GM12872 (cell line): ENCODE measurements around the gene PPIL1.

Source experiments
- TF ChIP-seq, protein P1 (sequence below): IDR thresholded peaks from 3 replicates; pipeline ENCODE4 v1.5.1; 2011; ENCODE audit warnings: low read depth, mild to moderate bottlenecking, low read length, moderate library complexity; ENCODE audit not compliant: insufficient read depth

Gene PPIL1

DNA sequence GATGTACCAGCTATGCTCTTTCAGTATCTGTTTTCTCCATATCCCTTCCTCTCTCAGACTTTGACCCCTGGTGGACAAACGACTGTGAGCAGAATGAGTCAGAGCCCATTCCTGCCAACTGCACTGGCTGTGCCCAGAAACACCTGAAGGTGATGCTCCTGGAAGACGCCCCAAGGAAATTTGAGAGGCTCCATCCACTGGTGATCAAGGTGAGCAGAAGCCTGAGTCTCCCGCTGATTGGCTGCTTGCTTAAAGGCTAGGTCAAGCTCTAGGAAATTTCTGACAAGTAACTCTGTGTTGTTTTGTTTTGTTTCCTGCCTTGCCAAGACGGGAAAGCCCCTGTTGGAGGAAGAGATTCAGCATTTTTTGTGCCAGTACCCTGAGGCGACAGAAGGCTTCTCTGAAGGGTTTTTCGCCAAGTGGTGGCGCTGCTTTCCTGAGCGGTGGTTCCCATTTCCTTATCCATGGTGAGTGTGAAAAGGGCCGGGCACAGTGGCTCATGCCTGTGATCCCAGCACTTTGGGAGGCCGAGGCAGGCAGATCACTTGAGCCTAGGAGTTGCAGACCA is 39.7 kb upstream of the PPIL1 start:
- TF ChIP-seq, protein P1, sequence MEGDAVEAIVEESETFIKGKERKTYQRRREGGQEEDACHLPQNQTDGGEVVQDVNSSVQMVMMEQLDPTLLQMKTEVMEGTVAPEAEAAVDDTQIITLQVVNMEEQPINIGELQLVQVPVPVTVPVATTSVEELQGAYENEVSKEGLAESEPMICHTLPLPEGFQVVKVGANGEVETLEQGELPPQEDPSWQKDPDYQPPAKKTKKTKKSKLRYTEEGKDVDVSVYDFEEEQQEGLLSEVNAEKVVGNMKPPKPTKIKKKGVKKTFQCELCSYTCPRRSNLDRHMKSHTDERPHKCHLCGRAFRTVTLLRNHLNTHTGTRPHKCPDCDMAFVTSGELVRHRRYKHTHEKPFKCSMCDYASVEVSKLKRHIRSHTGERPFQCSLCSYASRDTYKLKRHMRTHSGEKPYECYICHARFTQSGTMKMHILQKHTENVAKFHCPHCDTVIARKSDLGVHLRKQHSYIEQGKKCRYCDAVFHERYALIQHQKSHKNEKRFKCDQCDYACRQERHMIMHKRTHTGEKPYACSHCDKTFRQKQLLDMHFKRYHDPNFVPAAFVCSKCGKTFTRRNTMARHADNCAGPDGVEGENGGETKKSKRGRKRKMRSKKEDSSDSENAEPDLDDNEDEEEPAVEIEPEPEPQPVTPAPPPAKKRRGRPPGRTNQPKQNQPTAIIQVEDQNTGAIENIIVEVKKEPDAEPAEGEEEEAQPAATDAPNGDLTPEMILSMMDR: peak; percentile 22; the same call in 1 of the 3 replicates

DNA sequence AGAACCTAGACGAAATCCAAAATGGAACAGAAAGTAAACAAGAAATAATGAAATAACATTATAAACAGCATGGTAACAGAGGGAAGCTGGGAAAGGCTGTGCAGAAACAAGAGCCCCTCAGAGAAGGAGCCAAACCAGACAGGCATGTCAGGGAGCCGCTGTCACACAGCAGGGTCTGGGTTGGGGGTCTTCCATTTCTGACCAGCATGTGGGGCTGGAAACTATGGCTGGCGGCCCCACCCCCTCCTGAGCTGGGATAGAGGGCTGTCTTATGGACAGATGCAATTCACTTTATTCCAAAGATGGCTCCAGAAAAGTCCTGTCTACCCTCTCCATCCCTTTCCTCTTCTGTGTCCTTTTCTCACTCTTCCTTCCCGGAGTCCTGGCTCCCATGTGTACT is 38.5 kb upstream of the PPIL1 start:
- TF ChIP-seq, protein P1: no peak

GRCh38 chr6:36912586-36912985 is 38.0 kb upstream of the PPIL1 start:
- TF ChIP-seq, protein P1: no peak

DNA sequence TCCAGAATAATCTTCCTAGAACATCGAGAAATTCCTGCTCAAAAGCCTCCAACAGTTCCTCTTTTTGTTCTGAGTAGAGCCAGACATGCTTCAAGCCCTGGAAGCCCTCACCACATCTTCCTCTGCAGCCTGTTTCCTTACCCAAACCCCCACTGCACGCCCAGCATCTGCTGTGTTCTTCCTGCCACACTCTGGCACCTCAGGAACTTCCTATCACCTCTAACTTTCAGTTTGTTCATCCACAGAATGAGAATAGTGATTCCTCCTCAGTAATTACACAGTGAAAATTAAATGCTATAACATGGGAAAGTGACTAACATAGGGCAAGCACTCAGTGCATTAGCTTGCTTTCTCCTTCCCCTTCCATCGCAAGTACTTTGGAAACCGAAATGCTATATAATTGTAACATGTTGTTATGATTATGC is 37.4 kb upstream of the PPIL1 start:
- TF ChIP-seq, protein P1: no peak

DNA sequence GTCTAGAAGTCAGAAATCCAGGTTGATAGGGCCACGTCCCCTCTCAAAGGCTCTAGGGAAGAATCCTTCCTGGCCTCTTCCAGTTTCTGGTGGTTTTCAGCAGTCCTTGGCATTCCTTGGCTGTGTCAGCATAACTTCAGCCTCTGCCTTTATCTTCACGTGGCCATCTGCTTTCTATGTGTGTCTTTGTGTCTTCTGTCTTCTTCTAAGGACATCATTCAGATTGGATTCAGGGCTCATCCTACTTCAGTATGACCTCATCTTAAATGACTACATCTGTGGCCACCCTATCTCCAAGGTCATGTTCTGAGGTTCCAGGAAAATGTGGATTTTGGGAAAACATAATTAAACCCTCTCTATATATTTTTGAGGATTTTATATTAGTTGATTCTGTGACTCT is 34.1 kb upstream of the PPIL1 start:
- TF ChIP-seq, protein P1: no peak

GRCh38 chr6:36907781-36908180 is 33.2 kb upstream of the PPIL1 start:
- TF ChIP-seq, protein P1: no peak

DNA sequence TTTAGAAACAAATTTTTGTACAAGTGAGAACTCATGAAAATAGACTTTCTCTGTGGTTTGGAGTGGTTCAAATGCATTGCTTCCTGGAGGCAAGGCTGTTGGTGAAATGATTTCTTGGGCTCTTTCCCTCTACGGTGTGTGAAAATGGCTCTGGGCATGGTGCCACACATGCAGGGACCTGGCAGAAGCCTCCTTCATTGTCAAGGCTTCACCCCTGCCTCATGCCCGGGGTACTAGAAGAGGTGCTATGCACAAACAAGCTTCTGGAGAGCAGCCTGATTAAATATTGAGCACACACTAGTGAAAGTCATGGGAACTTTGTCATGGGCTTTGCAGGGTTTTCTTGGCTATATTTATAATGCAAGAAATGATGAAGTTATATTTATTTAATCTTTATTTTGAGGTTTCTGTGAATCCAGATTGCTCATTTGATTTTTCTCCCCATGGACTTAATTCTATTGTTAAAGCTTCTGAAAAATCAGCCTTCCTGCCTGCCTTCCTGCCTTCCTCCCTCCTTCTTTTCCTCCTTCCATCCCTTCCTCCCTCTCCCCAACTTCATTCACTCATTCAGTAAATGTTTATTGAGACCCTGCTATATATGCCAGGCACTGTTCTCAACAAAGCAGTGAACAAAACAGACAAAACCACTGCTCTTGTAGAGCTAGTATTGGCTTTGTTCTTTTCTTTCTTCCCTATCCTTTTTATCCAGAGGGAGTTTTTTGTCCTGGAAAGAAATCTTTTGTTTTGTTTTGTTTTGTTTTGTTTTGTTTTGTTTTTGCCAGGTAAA is 32.1 kb upstream of the PPIL1 start:
- TF ChIP-seq, protein P1: no peak
